ENCODE measurements around the gene XXYLT1. TPM values are rescaled to one million over a fixed set of nuclear protein-coding genes. Genes with fewer than 3 reads are reported as not detected.

Gene XXYLT1
- total and polyA plus RNA-seq, 10 of the 15 experiments (the other 5 are each of a cell fraction or from before 2014, with no cell fraction given), result 1.2 to 14.2 (median 9.3) TPM

- Histone ChIP-seq H3K79me2 (ENCODE audit: control insufficient read depth, insufficient read depth, low read length) (no peaks in the 10 kb centered on the region), H3K27me3 (replicated peaks in 1 of 2; ENCODE audit: control insufficient read depth in 2 of 2, insufficient read depth in 2 of 2, low read length in 1 of 2) (no peaks in the 10 kb centered on the region), H3K27ac (ENCODE audit: control insufficient read depth, insufficient read depth) (no peak overlapping the region; the same call in 1 of the 2 replicates), H3K4me1 (ENCODE audit: control insufficient read depth, insufficient read depth, low read length) (no peaks in the 10 kb centered on the region), H3K36me3 (ENCODE audit: control insufficient read depth in 2 of 2, insufficient read depth in 2 of 2, low read length in 1 of 2) (no peaks in the 10 kb centered on the region), H3K4me2 (ENCODE audit: control insufficient read depth, insufficient read depth) (peak overlapping the region; percentile 25; the same call in 1 of the 2 replicates), H3K9me3 (replicated peaks; ENCODE audit: control insufficient read depth, insufficient read depth, low read length) (peaks cover 5% of the 10 kb centered on the region; the same call in 2 of the 3 replicates), H2AFZ (ENCODE audit: control insufficient read depth, low read depth, low read length) (peak overlapping the region; percentile 55), H4K20me1 (ENCODE audit: control insufficient read depth, insufficient read depth) (no peaks in the 10 kb centered on the region), H3K4me3 (peak overlapping the region; percentile 36; the same call in 1 of the 2 replicates), H3K9ac (ENCODE audit: control insufficient read depth, insufficient read depth, low read length) (no peak overlapping the region)
- ChIA-PET RAD21 (ENCODE audit: unreplicated experiment) (interaction anchor here (1.2 to 1.3 kb wide), 2 partner anchors 9 to 88 kb away, joined by 3 read pairs; no protein-coding TSS in a partner anchor), CTCF (interaction anchor here (1.1 kb wide), 1 partner anchor 88 kb away, joined by 3 read pairs; no protein-coding TSS in a partner anchor), POLR2A (interaction anchor here (1.0 to 1.3 kb wide), 3 partner anchors 10 to 13 kb away, joined by 3 to 4 read pairs (median 3); no protein-coding TSS in a partner anchor), SMC1A (ENCODE audit: uncharacterized antibody, unreplicated experiment) (interaction anchor here (1.3 to 2.1 kb wide), 4 partner anchors 8 to 13 kb away, joined by 5 to 7 read pairs (median 6); no protein-coding TSS in a partner anchor)
- ATAC-seq (no peak; the same call in 1 of the 3 replicates), FAIRE-seq (no peak), DNase-seq (ENCODE audit: low read depth, low spot score) (no peak)
- TF ChIP-seq RELA (IDR thresholded peaks at IDR 0.05; ENCODE audit: borderline replicate concordance, partially characterized antibody), result no peak
- no peak for TF ChIP-seq CBX3 (IDR thresholded peaks at IDR 0.05; ENCODE audit: borderline replicate concordance, low read depth)
- TF ChIP-seq ZSCAN29 (IDR thresholded peaks at IDR 0.05), result no peak
- no peak for TF ChIP-seq HDAC6 (IDR thresholded peaks at IDR 0.05; ENCODE audit: unreplicated experiment)
- no peak for TF ChIP-seq POU2F2 (IDR thresholded peaks at IDR 0.05; ENCODE audit: borderline replicate concordance, low read depth, low read length)
- no peak for TF ChIP-seq SMARCA5 (IDR thresholded peaks at IDR 0.05)
- TF ChIP-seq, protein P1, sequence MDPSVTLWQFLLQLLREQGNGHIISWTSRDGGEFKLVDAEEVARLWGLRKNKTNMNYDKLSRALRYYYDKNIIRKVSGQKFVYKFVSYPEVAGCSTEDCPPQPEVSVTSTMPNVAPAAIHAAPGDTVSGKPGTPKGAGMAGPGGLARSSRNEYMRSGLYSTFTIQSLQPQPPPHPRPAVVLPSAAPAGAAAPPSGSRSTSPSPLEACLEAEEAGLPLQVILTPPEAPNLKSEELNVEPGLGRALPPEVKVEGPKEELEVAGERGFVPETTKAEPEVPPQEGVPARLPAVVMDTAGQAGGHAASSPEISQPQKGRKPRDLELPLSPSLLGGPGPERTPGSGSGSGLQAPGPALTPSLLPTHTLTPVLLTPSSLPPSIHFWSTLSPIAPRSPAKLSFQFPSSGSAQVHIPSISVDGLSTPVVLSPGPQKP (IDR thresholded peaks at IDR 0.05; ENCODE audit: low read depth, low read length), result no peak
- TF ChIP-seq, protein P2, sequence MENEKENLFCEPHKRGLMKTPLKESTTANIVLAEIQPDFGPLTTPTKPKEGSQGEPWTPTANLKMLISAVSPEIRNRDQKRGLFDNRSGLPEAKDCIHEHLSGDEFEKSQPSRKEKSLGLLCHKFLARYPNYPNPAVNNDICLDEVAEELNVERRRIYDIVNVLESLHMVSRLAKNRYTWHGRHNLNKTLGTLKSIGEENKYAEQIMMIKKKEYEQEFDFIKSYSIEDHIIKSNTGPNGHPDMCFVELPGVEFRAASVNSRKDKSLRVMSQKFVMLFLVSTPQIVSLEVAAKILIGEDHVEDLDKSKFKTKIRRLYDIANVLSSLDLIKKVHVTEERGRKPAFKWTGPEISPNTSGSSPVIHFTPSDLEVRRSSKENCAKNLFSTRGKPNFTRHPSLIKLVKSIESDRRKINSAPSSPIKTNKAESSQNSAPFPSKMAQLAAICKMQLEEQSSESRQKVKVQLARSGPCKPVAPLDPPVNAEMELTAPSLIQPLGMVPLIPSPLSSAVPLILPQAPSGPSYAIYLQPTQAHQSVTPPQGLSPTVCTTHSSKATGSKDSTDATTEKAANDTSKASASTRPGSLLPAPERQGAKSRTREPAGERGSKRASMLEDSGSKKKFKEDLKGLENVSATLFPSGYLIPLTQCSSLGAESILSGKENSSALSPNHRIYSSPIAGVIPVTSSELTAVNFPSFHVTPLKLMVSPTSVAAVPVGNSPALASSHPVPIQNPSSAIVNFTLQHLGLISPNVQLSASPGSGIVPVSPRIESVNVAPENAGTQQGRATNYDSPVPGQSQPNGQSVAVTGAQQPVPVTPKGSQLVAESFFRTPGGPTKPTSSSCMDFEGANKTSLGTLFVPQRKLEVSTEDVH (IDR thresholded peaks at IDR 0.05; ENCODE audit: low read depth, partially characterized antibody), result no peak
- 59% methylated on average over 8 of the region's 8 CpGs for WGBS (ENCODE audit: insufficient coverage, insufficient replicate concordance, low lambda C conversion rate, missing lambda C conversion rate)
- in situ Hi-C loops (cut with MboI), result no loop called here
- no TSS peak for BruUV-seq (replicated peaks)
- intact Hi-C loops (cut with micrococcal nuclease; ENCODE audit: unreplicated experiment), result no loop called here
Observed at GRCh38 chr3:195194559-195195206, 76.3 kb downstream of the XXYLT1 start.
